HUES64 (cell line): ENCODE measurements around the gene CAMK1D.

Experiments used
- H3K27ac ChIP-seq: 2 replicates; pipeline ENCODE4 v1.7.0; 2013; ENCODE audit warnings: low read depth, low read length, inconsistent platforms
- H3K27me3 ChIP-seq: 2 replicates; pipeline ENCODE4 v1.6.1; 2013; ENCODE audit warnings: mild to moderate bottlenecking, low read length; ENCODE audit not compliant: insufficient read depth
- H3K36me3 ChIP-seq: 2 replicates; pipeline ENCODE4 v1.6.1; 2013; ENCODE audit warnings: mild to moderate bottlenecking, low read length; ENCODE audit not compliant: insufficient read depth
- H3K4me1 ChIP-seq: 2 replicates; pipeline ENCODE4 v1.6.1; 2013; ENCODE audit warnings: mild to moderate bottlenecking, low read length, moderate library complexity; ENCODE audit not compliant: insufficient read depth
- H3K4me3 ChIP-seq: 2 replicates; pipeline ENCODE4 v1.5.1; 2013; ENCODE audit warnings: mild to moderate bottlenecking, low read length, moderate library complexity
- H3K9ac ChIP-seq: 2 replicates; pipeline ENCODE4 v1.6.1; 2013; ENCODE audit warnings: mild to moderate bottlenecking, low read depth, low read length
- H3K9me3 ChIP-seq: 2 replicates; pipeline ENCODE4 v1.6.1; 2013; ENCODE audit warnings: low read depth, low read length; ENCODE audit not compliant: insufficient read depth
- WGBS: fragments of 150-250, 120-280 bp; methylation state at CpG from one replicate; pipeline ENCODE4 v1.1.7; 2013; ENCODE audit warnings: missing lambda C conversion rate; 5-methylcytosine and 5-hydroxymethylcytosine counted together

The CAMK1D gene

DNA sequence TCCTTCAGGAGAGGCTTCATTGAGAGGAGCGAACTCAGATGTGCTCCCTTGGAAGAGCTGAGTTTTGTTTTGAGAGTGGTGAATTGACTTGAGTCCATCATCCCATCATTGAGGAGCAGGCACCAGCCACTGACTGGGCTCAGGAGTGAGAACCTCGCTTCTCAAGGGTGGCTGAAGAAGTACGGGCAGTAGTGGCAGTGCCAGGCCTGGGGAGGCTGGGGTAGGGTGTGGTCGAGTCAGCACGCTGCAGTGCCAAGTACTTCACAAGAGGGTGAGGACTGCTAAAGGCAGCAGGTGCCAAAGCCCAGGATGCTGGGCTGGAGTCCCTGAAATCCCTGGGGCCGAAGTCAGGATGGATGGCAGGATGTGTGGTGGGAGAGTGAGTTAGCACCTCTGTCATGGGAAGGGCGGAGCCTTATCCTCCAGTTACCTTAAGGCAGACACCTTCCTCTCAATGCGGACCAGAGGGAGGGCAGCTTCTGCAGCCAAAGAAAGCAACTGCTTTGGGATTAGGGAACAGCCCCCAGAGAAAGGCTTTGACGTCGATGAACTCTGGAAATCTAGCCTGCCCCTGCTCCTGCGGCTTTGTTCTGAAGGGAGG is 210.3 kb downstream of the CAMK1D start:
- Histone ChIP-seq H3K4me1 (no peaks in the 10 kb centered on the region), H3K27me3 (no peaks in the 10 kb centered on the region), H3K27ac (no peak overlapping the region), H3K36me3 (no peaks in the 10 kb centered on the region), H3K4me3 (no peak overlapping the region), H3K9me3 (no peaks in the 10 kb centered on the region), H3K9ac (no peak overlapping the region)
- 73% methylated on average over 11 of the region's 11 CpGs for WGBS

GRCh38 chr10:12561307-12561706 is 212.0 kb downstream of the CAMK1D start:
- Histone ChIP-seq H3K27ac (no peak overlapping the region), H3K27me3 (no peaks in the 10 kb centered on the region), H3K4me3 (no peak overlapping the region), H3K4me1 (no peaks in the 10 kb centered on the region), H3K36me3 (no peaks in the 10 kb centered on the region), H3K9me3 (no peaks in the 10 kb centered on the region), H3K9ac (no peak overlapping the region)
- WGBS, result 95% methylated on average over 8 of the region's 8 CpGs

GRCh38 chr10:12561720-12562119 is 212.4 kb downstream of the CAMK1D start:
- no peaks in the 10 kb centered on the region for H3K9me3 ChIP-seq
- no peaks in the 10 kb centered on the region for H3K4me1 ChIP-seq
- H3K27ac ChIP-seq, result no peak overlapping the region
- no peaks in the 10 kb centered on the region for H3K36me3 ChIP-seq
- no peaks in the 10 kb centered on the region for H3K27me3 ChIP-seq
- H3K4me3 ChIP-seq, result no peak overlapping the region
- no peak overlapping the region for H3K9ac ChIP-seq

DNA sequence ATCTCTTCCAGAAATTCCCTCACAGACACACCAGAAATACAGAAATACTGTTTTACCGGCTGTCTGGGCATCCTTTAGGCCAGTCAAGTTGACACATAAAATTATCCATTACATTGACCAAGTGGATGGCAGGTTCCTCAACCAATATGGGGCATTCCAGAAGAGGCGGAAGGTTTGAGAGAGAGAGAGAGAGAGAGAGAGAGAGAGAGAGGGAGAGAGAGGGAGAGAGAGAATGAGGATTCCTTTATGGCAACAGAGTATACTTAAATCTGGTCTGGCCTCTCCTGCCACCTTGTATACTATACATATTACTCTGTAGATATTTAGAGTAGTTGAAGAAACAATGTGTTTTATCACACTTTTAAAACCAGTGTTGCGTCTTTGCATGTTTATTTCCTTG is 214.1 kb downstream of the CAMK1D start:
- Histone ChIP-seq H3K36me3 (no peaks in the 10 kb centered on the region), H3K9ac (no peak overlapping the region), H3K27me3 (no peaks in the 10 kb centered on the region), H3K27ac (no peak overlapping the region), H3K9me3 (no peaks in the 10 kb centered on the region), H3K4me3 (no peak overlapping the region), H3K4me1 (no peaks in the 10 kb centered on the region)
- WGBS, result 98% methylated on average over 2 of the region's 3 CpGs

- no peaks in the 10 kb centered on the region for H3K36me3 ChIP-seq
- H3K9ac ChIP-seq, result no peak overlapping the region
- H3K27me3 ChIP-seq, result no peaks in the 10 kb centered on the region
- H3K27ac ChIP-seq, result no peak overlapping the region
- WGBS, result 78% methylated on average over 1 of the region's 2 CpGs
- H3K9me3 ChIP-seq, result no peaks in the 10 kb centered on the region
- H3K4me1 ChIP-seq, result no peaks in the 10 kb centered on the region
- H3K4me3 ChIP-seq, result no peak overlapping the region
Measured at GRCh38 chr10:12564173-12564572, 214.8 kb downstream of the CAMK1D start.

DNA sequence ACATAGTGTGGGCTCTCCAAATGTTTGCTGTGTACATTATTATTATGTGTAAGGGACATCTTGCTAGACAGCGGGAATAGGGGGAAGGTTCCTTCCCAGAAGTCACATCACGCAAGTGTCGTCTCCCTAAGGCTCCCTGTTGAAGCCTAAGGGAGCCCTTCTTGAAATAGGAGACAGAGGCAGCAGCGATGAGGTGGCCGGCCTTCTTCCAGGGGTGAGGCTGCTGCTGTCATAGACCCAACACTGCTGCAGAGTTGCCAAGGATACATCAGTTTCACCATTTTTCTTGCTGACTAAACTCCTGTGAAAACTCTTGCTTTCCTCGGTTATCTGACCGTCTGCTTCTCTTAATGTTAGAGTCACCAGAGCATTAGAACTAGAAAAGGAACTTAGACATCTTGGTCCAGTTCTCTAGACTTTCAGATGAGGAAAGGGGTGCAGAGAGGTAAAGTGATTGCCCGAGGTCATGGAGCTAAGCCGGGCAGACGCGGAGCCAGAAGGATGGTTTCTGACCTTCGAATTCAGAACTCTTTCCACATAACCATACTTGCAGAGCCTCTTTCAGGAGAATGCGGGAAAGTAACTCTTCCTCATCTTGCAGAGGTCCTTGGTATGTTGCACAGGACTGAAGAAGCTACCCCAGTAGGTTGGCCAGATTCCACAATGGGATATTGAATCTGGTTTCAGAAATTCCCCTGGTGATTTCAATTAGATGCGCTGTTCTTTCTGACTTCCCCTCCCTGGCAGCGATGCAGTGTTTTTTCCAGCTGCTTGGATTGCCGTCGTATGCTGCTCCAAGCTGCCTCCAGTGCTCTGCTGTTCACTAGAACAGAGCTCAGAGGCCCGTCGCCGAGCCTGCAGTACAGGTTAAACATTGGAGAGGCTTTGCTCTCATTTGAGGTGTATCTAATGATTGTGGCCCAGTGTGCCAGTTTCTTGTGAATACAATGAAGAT is 217.1 kb downstream of the CAMK1D start:
- H3K27me3 ChIP-seq, result no peaks in the 10 kb centered on the region
- no peaks in the 10 kb centered on the region for H3K36me3 ChIP-seq
- no peaks in the 10 kb centered on the region for H3K9me3 ChIP-seq
- H3K4me1 ChIP-seq, result no peaks in the 10 kb centered on the region
- no peak overlapping the region for H3K27ac ChIP-seq
- no peak overlapping the region for H3K4me3 ChIP-seq
- H3K9ac ChIP-seq, result no peak overlapping the region
- WGBS, result 90% methylated on average over 20 of the region's 20 CpGs

DNA sequence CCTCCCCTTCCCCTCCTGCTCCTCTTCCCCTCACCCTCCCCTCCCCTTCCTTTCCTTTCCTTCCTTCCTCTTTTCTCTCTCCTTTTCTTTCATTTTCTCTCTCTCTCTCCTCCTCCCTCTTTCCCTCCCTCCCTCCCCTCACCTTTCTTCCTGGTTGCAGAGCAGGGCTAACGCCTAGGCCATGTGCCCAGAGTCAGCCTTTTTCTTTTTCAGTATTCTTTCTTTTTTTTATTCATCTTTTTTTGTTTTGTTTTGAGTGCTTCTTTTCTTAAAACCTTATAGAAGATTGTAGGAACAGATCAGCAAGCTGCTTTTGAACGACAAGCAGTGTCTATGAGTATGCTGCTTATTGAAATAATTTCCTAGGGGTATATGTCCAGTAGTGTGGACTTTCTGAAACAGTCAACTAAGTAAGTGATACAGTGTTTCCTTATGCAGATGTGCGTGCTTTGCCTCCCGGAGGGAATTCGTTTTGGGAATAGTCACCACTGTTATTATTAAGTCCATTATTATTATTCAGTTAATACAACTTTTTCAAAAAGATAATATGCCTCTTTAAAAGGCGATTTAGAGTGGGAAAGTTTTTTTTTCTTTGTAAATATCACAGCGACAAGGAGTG is 219.2 kb downstream of the CAMK1D start:
- Histone ChIP-seq H3K27me3 (no peaks in the 10 kb centered on the region), H3K9me3 (no peaks in the 10 kb centered on the region), H3K4me1 (no peaks in the 10 kb centered on the region), H3K9ac (no peak overlapping the region), H3K4me3 (no peak overlapping the region), H3K27ac (no peak overlapping the region), H3K36me3 (no peaks in the 10 kb centered on the region)
- WGBS, result 96% methylated on average over 4 of the region's 7 CpGs

- Histone ChIP-seq H3K36me3 (no peaks in the 10 kb centered on the region), H3K4me3 (no peak overlapping the region), H3K9me3 (peaks cover 14% of the 10 kb centered on the region), H3K4me1 (no peaks in the 10 kb centered on the region), H3K27me3 (no peaks in the 10 kb centered on the region), H3K27ac (no peak overlapping the region), H3K9ac (no peak overlapping the region)
- 78% methylated on average over 3 of the region's 3 CpGs for WGBS
Measured at GRCh38 chr10:12572281-12572680, 222.9 kb downstream of the CAMK1D start.

DNA sequence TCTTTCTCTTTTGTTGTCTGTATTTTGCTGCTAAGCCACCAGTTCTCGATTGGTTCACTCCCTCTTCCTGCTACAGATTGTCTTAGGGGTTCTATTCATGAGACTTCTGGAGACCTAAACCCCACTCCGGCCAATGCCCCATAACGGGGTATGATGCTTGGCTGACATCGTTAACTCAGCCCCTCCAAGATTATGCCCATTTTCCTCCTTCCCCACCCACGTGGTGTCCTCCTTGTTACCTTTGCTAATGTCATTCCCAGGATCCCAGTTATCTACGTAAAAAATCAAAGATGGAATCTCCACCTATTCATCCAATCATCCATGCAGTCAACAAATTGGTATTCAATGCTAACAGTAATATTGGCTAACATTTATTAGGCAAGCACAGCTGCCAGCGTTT is 228.3 kb downstream of the CAMK1D start:
- Histone ChIP-seq H3K9me3 (peaks cover 14% of the 10 kb centered on the region), H3K4me3 (no peak overlapping the region), H3K27ac (no peak overlapping the region), H3K36me3 (no peaks in the 10 kb centered on the region), H3K27me3 (no peaks in the 10 kb centered on the region), H3K9ac (no peak overlapping the region), H3K4me1 (no peaks in the 10 kb centered on the region)
- 95% methylated on average over 7 of the region's 7 CpGs for WGBS

- Histone ChIP-seq H3K36me3 (no peaks in the 10 kb centered on the region), H3K9ac (no peak overlapping the region), H3K9me3 (peaks cover 14% of the 10 kb centered on the region), H3K27ac (no peak overlapping the region), H3K27me3 (no peaks in the 10 kb centered on the region), H3K4me1 (no peaks in the 10 kb centered on the region), H3K4me3 (no peak overlapping the region)
- 88% methylated on average over 5 of the region's 7 CpGs for WGBS
Measured at GRCh38 chr10:12579954-12580858, 230.9 kb downstream of the CAMK1D start.
